Sigmoid colon (tissue), 3 donors: ENCODE data around the gene OVOL2.

ENCODE experiments used
- CTCF ChIP-seq, 4 experiments: fragments of 450-650 bp in 3 of 4; fragments of 200-600 bp in 1 of 4; IDR thresholded peaks; one replicate each; pipeline ENCODE4 v1.5.1; 2016 to 2019; ENCODE audit warnings: antibody characterized with exemption in 4 of 4, mild to moderate bottlenecking in 3 of 4, moderate library complexity in 2 of 4
- POLR2A ChIP-seq, 2 donors: fragments of 450-650 bp; IDR thresholded peaks; one replicate each; pipeline ENCODE4 v1.6.1; 2016; ENCODE audit warnings: antibody characterized with exemption in 2 of 2, mild to moderate bottlenecking in 2 of 2, moderate library complexity in 2 of 2

DNA sequence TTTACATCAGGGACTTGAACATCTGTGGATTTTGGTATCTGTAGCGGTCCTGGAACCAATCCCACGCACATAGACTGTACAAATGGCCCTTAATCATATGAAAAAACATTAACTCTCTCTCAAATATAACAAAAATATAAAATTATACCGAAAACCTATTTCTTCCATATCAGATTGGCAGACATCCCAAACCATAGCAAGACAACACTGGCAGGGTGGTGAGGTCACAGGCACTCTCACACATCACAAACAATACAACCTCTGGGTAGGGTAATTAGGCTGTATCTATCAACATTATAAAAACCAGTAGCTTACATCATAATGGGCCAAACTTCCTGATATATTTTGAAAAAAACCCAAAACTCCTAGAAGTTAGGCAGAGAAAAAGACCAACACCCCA, 40.9 kb downstream of the OVOL2 start:
- TF ChIP-seq CTCF (IDR thresholded peaks at IDR 0.05) (no peak), POLR2A (IDR thresholded peaks at IDR 0.05) (no peak)
